ENCODE data around the gene CCDC171. TPM values are rescaled to one million over a fixed set of nuclear protein-coding genes. Genes with fewer than 3 reads are reported as not detected.

Gene CCDC171
- total RNA-seq, 3 donors from 2014 or later, result 3.6 to 4.5 (median 3.6) TPM

DNA sequence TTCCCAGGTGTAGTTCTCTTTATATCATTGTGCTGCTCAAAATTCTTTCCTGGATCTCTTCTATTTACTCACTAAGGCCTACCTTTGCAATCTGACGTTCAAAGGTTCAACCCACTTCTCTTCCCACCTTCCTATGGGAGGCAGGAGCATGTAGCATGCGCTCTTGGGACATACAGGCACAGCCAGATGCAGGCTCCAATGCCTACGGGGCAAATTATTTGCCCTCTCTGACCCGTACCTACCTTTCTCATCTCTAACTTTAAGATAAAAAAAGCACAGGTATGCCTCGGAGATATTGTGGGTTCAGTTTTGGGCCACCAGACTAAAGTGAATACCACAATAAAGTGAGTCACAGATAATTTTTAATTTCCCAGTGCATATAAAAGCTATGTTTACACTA, 460.5 kb downstream of the CCDC171 start:
- H3K4me1 ChIP-seq (ENCODE audit: low read depth), result no peaks in the 10 kb centered on the region
- H3K9me3 ChIP-seq, result peaks cover 11% of the 10 kb centered on the region
- intact Hi-C loops (cut with DNase I, micrococcal nuclease), result no loop called here
- no peak for DNase-seq
- no peak for ATAC-seq
- H3K36me3 ChIP-seq (ENCODE audit: low read depth), result no peaks in the 10 kb centered on the region
- no peak overlapping the region for H3K4me3 ChIP-seq
- TF ChIP-seq, protein P1, sequence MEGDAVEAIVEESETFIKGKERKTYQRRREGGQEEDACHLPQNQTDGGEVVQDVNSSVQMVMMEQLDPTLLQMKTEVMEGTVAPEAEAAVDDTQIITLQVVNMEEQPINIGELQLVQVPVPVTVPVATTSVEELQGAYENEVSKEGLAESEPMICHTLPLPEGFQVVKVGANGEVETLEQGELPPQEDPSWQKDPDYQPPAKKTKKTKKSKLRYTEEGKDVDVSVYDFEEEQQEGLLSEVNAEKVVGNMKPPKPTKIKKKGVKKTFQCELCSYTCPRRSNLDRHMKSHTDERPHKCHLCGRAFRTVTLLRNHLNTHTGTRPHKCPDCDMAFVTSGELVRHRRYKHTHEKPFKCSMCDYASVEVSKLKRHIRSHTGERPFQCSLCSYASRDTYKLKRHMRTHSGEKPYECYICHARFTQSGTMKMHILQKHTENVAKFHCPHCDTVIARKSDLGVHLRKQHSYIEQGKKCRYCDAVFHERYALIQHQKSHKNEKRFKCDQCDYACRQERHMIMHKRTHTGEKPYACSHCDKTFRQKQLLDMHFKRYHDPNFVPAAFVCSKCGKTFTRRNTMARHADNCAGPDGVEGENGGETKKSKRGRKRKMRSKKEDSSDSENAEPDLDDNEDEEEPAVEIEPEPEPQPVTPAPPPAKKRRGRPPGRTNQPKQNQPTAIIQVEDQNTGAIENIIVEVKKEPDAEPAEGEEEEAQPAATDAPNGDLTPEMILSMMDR (IDR thresholded peaks at IDR 0.05), result no peak

DNA sequence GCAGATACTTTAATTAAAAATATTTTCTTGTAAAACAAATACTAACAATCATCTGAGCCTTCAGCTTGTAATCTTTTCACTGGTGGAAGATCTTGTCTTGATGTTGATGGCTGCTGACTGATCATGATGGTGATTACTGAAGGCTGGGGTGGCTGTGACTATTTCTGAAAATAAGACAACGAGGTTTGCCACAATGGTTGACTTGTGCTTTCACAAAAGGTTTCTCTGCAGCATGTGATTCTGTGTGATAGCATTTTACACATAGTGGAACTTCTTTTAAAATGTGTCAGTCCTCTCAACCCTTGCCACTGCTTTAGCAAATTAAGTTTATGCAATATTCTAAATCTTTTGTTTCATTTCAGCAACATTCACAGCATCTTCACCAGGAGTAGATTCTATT, 461.0 kb downstream of the CCDC171 start:
- no peak for ATAC-seq
- H3K36me3 ChIP-seq (ENCODE audit: low read depth), result no peaks in the 10 kb centered on the region
- H3K9me3 ChIP-seq, result peaks cover 11% of the 10 kb centered on the region
- TF ChIP-seq, protein P1 (IDR thresholded peaks at IDR 0.05), result no peak
- intact Hi-C loops (cut with DNase I, micrococcal nuclease), result no loop called here
- no peaks in the 10 kb centered on the region for H3K4me1 ChIP-seq (ENCODE audit: low read depth)
- DNase-seq, result no peak
- no peak overlapping the region for H3K4me3 ChIP-seq

DNA sequence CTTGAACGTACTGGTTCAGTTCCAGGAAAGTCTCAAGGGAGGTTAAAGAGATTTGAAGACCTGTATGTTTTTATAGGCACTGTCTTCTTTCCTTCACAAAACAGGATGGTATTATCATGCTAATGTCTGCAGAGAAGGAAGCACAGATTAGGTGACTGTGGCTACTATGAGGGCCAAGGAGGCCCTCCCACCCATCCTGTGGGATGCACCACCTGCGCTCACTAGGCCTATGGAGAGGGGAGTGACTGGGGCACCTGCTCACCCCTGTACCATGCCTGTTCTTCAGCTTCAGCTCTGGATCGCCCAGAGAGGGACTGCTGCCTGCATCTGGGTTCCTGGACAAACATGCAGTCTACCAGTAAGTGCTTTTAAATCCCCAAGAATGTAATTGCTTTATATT, 469.4 kb downstream of the CCDC171 start:
- Histone ChIP-seq H3K36me3 (ENCODE audit: low read depth) (no peaks in the 10 kb centered on the region), H3K4me3 (no peak overlapping the region), H3K9me3 (peaks cover 11% of the 10 kb centered on the region), H3K4me1 (ENCODE audit: low read depth) (no peaks in the 10 kb centered on the region)
- intact Hi-C loops (cut with DNase I, micrococcal nuclease), result no loop called here
- TF ChIP-seq, protein P1 (IDR thresholded peaks at IDR 0.05), result no peak
- no peak for ATAC-seq
- DNase-seq, result no peak

DNA sequence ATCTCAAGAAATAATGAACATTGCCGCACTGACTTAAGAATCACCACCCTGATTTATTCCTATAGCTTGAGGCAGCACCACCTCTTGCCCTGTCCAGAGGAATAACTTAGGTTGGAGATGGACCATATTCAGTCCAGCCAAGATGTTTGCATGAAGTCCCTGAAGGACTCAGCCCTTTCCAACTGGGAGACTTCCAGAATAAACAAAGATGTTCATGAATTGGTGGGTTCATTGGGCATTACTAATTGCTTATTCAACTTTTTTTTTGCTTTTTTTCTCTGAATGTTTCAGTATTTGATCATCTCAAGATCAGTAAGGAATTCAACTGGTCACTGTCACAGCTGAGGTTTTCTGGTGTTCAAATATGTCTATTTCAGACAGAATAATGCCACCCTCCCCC, 470.6 kb downstream of the CCDC171 start:
- Histone ChIP-seq H3K36me3 (ENCODE audit: low read depth) (no peaks in the 10 kb centered on the region), H3K9me3 (no peaks in the 10 kb centered on the region), H3K4me3 (no peak overlapping the region), H3K4me1 (ENCODE audit: low read depth) (no peaks in the 10 kb centered on the region)
- TF ChIP-seq, protein P1 (IDR thresholded peaks at IDR 0.05), result no peak
- intact Hi-C loops (cut with DNase I, micrococcal nuclease), result no loop called here
- DNase-seq, result no peak
- no peak for ATAC-seq

Other genes with a start within 250 kb of the CCDC171 start
- 10 to 100 TPM; 36.9 to 48.0 (median 43.8) TPM for gene TTC39B, start 245.8 kb upstream of the CCDC171 start, total RNA-seq
- 10 to 100 TPM; 32.2 to 44.9 (median 44.5) TPM for gene SNAPC3, start 130.2 kb upstream of the CCDC171 start, total RNA-seq
- gene PSIP1, start 42.1 kb upstream of the CCDC171 start, total RNA-seq, result 10 to 100 TPM; 19.9 to 58.4 (median 28.0) TPM